Raji (cell line): Measurements from ENCODE around the gene UTF1.

Experiments
- POLR2A ChIP-seq: IDR thresholded peaks from 2 replicates; pipeline ENCODE4 v1.6.1; 2011; ENCODE audit warnings: low read depth, low read length, control low read depth; ENCODE audit not compliant: insufficient read depth

Gene UTF1

DNA sequence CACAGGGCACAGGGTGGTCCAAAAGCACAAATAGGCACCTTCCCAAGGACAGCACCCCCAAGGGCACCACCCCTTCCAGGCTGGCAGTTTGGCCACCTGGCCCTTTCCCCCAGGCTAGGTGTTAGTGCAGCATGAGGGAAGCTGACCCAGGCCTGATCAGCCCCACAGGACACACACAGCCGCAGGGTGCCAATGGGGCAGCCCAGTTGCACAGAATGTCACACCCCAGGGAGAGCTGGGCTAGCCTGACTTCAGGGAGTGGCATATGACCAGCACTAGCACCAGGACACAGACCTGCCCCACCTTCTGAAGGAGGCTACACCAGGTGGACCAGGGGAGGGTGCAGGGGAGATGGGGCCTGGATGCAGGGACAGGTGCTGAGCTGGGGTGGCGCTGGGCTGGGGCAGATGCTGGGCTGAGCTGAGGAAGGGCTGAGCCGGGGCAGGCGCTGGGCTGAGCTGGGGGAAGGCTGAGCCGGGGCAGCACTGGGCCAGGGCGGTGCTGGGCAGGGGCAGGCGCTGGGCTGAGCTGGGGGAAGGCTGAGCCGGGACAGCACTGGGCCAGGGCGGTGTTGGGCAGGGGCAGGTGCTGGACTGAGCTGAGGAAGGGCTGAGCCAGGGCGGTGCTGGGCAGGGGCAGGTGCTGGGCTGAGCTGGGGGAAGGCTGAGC lies 50.5 kb downstream of the UTF1 start:
- no peak for TF ChIP-seq POLR2A

DNA sequence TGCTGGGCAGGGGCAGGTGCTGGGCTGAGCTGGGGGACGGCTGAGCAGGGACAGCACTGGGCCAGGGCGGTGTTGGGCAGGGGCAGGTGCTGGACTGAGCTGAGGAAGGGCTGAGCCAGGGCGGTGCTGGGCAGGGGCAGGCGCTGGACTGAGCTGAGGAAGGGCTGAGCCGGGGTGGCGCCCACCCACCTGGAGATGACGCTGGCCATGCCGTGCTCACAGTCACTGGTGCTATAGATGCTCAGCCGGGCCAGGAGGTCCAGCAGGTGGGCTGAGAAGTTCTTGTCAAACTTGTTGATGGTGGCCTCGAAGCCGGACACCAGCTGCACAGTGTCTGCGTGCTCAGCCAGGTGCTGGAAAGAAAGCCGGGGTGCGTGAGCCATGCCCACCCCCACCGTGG lies 51.1 kb downstream of the UTF1 start:
- TF ChIP-seq POLR2A: no peak
